H1 (cell line): ENCODE results near the gene TMEM72. TPM values are rescaled to one million over a fixed set of nuclear protein-coding genes. Genes with fewer than 3 reads are reported as not detected.

Experiments used
- CTCF ChIA-PET: fragments of 300-600 bp; sonication (Branson Sonifier 250); formaldehyde crosslinking; loops from one replicate; lab custom pipeline; 2021; ENCODE audit not compliant: partially characterized antibody; lab: Charles Lee
- POLR2A ChIA-PET: fragments of 300-600 bp; sonication (Branson Sonifier 250); formaldehyde crosslinking; loops from one replicate; lab custom pipeline; 2021; ENCODE audit warnings: inconsistent platforms; ENCODE audit not compliant: partially characterized antibody; lab: Charles Lee
- DNase-seq, 2 experiments: peaks; one replicate each; pipeline versions ENCODE4 v3.0.0 to v3.0.0-alpha.2; 2010 to 2022; ENCODE audit warnings: low spot score in 2 of 2, low read depth in 1 of 2, mixed read lengths in 1 of 2
- FAIRE-seq: peaks from 2 replicates; lab custom pipeline; 2011; peaks lifted over from hg19 to GRCh38; lab: Jason Lieb, UNC
- H2AFZ ChIP-seq: 2 replicates; pipeline ENCODE4 v1.8.1; 2012; ENCODE audit warnings: low read length, inconsistent platforms
- H2AK5ac ChIP-seq: 2 replicates; pipeline ENCODE4 v1.6.1; 2013; ENCODE audit warnings: low read depth, low read length
- H2BK120ac ChIP-seq: replicated peaks from 2 replicates; pipeline ENCODE3; 2013; ENCODE audit warnings: low read depth, low read length, inconsistent platforms
- H2BK12ac ChIP-seq: 2 replicates; pipeline ENCODE4 v1.6.1; 2013; ENCODE audit warnings: low read depth, low read length
- H2BK15ac ChIP-seq: 2 replicates; pipeline ENCODE4 v1.6.1; 2013; ENCODE audit warnings: low read length
- H2BK20ac ChIP-seq: 2 replicates; pipeline ENCODE4 v1.6.1; 2013; ENCODE audit warnings: low read length
- H2BK5ac ChIP-seq: 2 replicates; pipeline ENCODE4 v1.6.1; 2013; ENCODE audit warnings: low read depth, low read length
- H3K14ac ChIP-seq: 2 replicates; pipeline ENCODE4 v1.6.1; 2013; ENCODE audit warnings: inconsistent platforms; ENCODE audit not compliant: insufficient read length
- H3K18ac ChIP-seq: 2 replicates; pipeline ENCODE4 v1.6.1; 2013; ENCODE audit warnings: low read length; ENCODE audit errors: extremely low read depth
- H3K23ac ChIP-seq: 2 replicates; pipeline ENCODE4 v1.6.1; 2013; ENCODE audit warnings: inconsistent platforms; ENCODE audit not compliant: insufficient read length
- H3K23me2 ChIP-seq: 2 replicates; pipeline ENCODE4 v1.6.1; 2013; ENCODE audit warnings: low read depth, low read length
- H3K27ac ChIP-seq: 2 replicates; pipeline ENCODE4 v1.6.1; 2011; ENCODE audit warnings: low read depth, low read length, inconsistent platforms
- H3K27me3 ChIP-seq, 4 experiments: replicated peaks in 1 of 4; 1 replicate in 1 of 4; 2 replicates in 3 of 4; pipeline versions ENCODE4 v1.6.1 to v1.8.1; 2011 to 2013; ENCODE audit warnings: low read length in 3 of 4, mild to moderate bottlenecking in 3 of 4, inconsistent platforms in 2 of 4, mixed read lengths in 2 of 4, moderate library complexity in 1 of 4; ENCODE audit not compliant: control insufficient read depth in 3 of 4, insufficient read depth in 3 of 4; ENCODE audit errors: extremely low read depth in 1 of 4
- H3K36me3 ChIP-seq, 4 experiments: 2 replicates each; pipeline versions ENCODE4 v1.6.1 to v1.8.1; 2011 to 2013; ENCODE audit warnings: mild to moderate bottlenecking in 4 of 4, low read length in 3 of 4, moderate library complexity in 2 of 4, control low read depth in 1 of 4, inconsistent platforms in 1 of 4; ENCODE audit not compliant: insufficient read depth in 4 of 4, control insufficient read depth in 2 of 4
- H3K4ac ChIP-seq: replicated peaks from 2 replicates; pipeline ENCODE3; 2013; ENCODE audit warnings: low read length, low read depth, mixed read lengths, inconsistent platforms; ENCODE audit not compliant: insufficient read length
- H3K4me1 ChIP-seq, 4 experiments: replicated peaks in 1 of 4; 1 replicate in 1 of 4; 2 replicates in 3 of 4; pipeline versions ENCODE4 v1.6.1 to v1.8.1; 2011 to 2013; ENCODE audit warnings: low read length in 3 of 4, inconsistent platforms in 2 of 4, mixed read lengths in 1 of 4; ENCODE audit not compliant: insufficient read depth in 4 of 4, control insufficient read depth in 3 of 4
- H3K4me2 ChIP-seq, 2 experiments: 2 replicates each; pipeline versions ENCODE4 v1.6.1 to v1.8.1; 2011 to 2013; ENCODE audit warnings: low read depth in 2 of 2, low read length in 2 of 2, control low read depth in 1 of 2, inconsistent platforms in 1 of 2, mild to moderate bottlenecking in 1 of 2; ENCODE audit not compliant: insufficient read depth in 1 of 2
- H3K4me3 ChIP-seq, 4 experiments: fragments of 200-600, 300-600 bp in 1 of 4; sonication (generic), shearing (Covaris generic), sonication (Bioruptor Twin) in 1 of 4; 2 replicates each; pipeline versions ENCODE4 v1.5.1 to v1.8.1; 2011 to 2016; ENCODE audit warnings: low read length in 4 of 4, low read depth in 3 of 4, control low read depth in 2 of 4, inconsistent platforms in 2 of 4, mild to moderate bottlenecking in 2 of 4, mixed read lengths in 1 of 4, moderate library complexity in 1 of 4; ENCODE audit not compliant: insufficient read depth in 2 of 4; ENCODE audit errors: extremely low read depth in 1 of 4
- H3K56ac ChIP-seq: replicated peaks from 2 replicates; pipeline ENCODE3; 2013; ENCODE audit warnings: low read depth, mild to moderate bottlenecking, mixed read lengths, low read length, inconsistent platforms; ENCODE audit not compliant: insufficient read length
- H3K79me1 ChIP-seq: 2 replicates; pipeline ENCODE4 v1.6.1; 2013; ENCODE audit warnings: low read depth, low read length, control low read depth
- H3K79me2 ChIP-seq, 2 experiments: 2 replicates each; pipeline versions ENCODE4 v1.6.1 to v1.8.1; 2012 to 2013; ENCODE audit warnings: low read length in 2 of 2, mild to moderate bottlenecking in 2 of 2, inconsistent platforms in 1 of 2; ENCODE audit not compliant: insufficient read depth in 2 of 2, control insufficient read depth in 1 of 2
- H3K9ac ChIP-seq, 4 experiments: replicated peaks in 1 of 4; 1 replicate in 1 of 4; 2 replicates in 3 of 4; pipeline versions ENCODE4 v1.6.1 to v1.8.1; 2011 to 2013; ENCODE audit warnings: low read depth in 3 of 4, low read length in 3 of 4, control low read depth in 2 of 4, mild to moderate bottlenecking in 2 of 4, moderate library complexity in 2 of 4, inconsistent platforms in 1 of 4; ENCODE audit errors: extremely low read depth in 1 of 4
- H3K9me3 ChIP-seq, 2 experiments: 2 replicates each; pipeline versions ENCODE4 v1.6.1 to v1.8.1; 2012 to 2013; ENCODE audit warnings: mild to moderate bottlenecking in 2 of 2, moderate library complexity in 2 of 2, control low read depth in 1 of 2, inconsistent platforms in 1 of 2, low read depth in 1 of 2, low read length in 1 of 2, mixed read lengths in 1 of 2; ENCODE audit not compliant: insufficient read depth in 2 of 2
- H4K20me1 ChIP-seq, 2 experiments: replicated peaks in 1 of 2; 2 replicates each; pipeline versions ENCODE3 to v1.8.1; 2011 to 2013; ENCODE audit warnings: inconsistent platforms in 2 of 2, low read length in 2 of 2, mild to moderate bottlenecking in 1 of 2; ENCODE audit not compliant: insufficient read depth in 2 of 2, control insufficient read depth in 1 of 2
- H4K5ac ChIP-seq: 2 replicates; pipeline ENCODE4 v1.6.1; 2013; ENCODE audit warnings: low read length, low read depth, mixed read lengths, inconsistent platforms; ENCODE audit not compliant: insufficient read length
- H4K8ac ChIP-seq: 2 replicates; pipeline ENCODE4 v1.8.0; 2013; ENCODE audit warnings: mild to moderate bottlenecking, moderate library complexity, low read length, inconsistent platforms; ENCODE audit not compliant: insufficient read depth; ENCODE audit errors: extremely low read depth
- H4K91ac ChIP-seq: replicated peaks from 2 replicates; pipeline ENCODE3; 2013; ENCODE audit warnings: low read length, mixed read lengths, inconsistent platforms; ENCODE audit not compliant: insufficient read length
- CEBPB ChIP-seq: IDR thresholded peaks from 2 replicates; pipeline ENCODE4 v1.6.1; 2012; ENCODE audit warnings: low read depth, low read length
- CHD1 ChIP-seq: IDR thresholded peaks from 2 replicates; pipeline ENCODE4 v1.6.1; 2012; ENCODE audit warnings: low read depth, low read length, improper control_type of control experiment
- CHD2 ChIP-seq: IDR thresholded peaks from 2 replicates; pipeline ENCODE4 v1.6.1; 2012; ENCODE audit warnings: low read length, improper control_type of control experiment
- HDAC6 ChIP-seq: IDR thresholded peaks from one replicate; pipeline ENCODE4 v1.7.1; 2012; ENCODE audit warnings: low read depth, mild to moderate bottlenecking, inconsistent platforms, low read length, moderate library complexity
- JUND ChIP-seq: IDR thresholded peaks from 2 replicates; pipeline ENCODE4 v1.6.1; 2011; ENCODE audit warnings: mild to moderate bottlenecking, improper control_type of control experiment, low read length
- MAFK ChIP-seq: IDR thresholded peaks from 2 replicates; pipeline ENCODE4 v1.6.1; 2012; ENCODE audit warnings: low read depth, mild to moderate bottlenecking, improper control_type of control experiment, low read length
- NRF1 ChIP-seq: IDR thresholded peaks from 2 replicates; pipeline ENCODE4 v1.6.1; 2011; ENCODE audit warnings: mild to moderate bottlenecking, low read depth, low read length, improper control_type of control experiment
- POLR2AphosphoS5 ChIP-seq: IDR thresholded peaks from 2 replicates; pipeline ENCODE4 v1.6.1; 2011; ENCODE audit warnings: low read depth, low read length
- RBBP5 ChIP-seq: IDR thresholded peaks from 2 replicates; pipeline ENCODE4 v1.7.1; 2012; ENCODE audit warnings: low read depth, mild to moderate bottlenecking, inconsistent platforms, low read length, moderate library complexity, borderline replicate concordance
- SAP30 ChIP-seq: fragments of 300-600 bp; sonication (generic); IDR thresholded peaks from 2 replicates; pipeline ENCODE4 v1.7.1; 2012; ENCODE audit warnings: low read length, moderate library complexity, mild to moderate bottlenecking, inconsistent platforms; ENCODE audit not compliant: insufficient read depth, insufficient replicate concordance
- SIX5 ChIP-seq: IDR thresholded peaks from 2 replicates; pipeline ENCODE4 v1.6.1; 2011; ENCODE audit warnings: mild to moderate bottlenecking, low read depth, low read length
- SP2 ChIP-seq: IDR thresholded peaks from 2 replicates; pipeline ENCODE4 v1.6.1; 2012; ENCODE audit warnings: mild to moderate bottlenecking, low read length, inconsistent platforms
- SRF ChIP-seq: IDR thresholded peaks from 2 replicates; pipeline ENCODE4 v1.6.1; 2011; ENCODE audit warnings: mild to moderate bottlenecking, low read depth, low read length, moderate library complexity
- TAF7 ChIP-seq: optimal IDR thresholded peaks from 2 replicates; pipeline ENCODE3; 2011; ENCODE audit warnings: low read depth, mild to moderate bottlenecking, inconsistent platforms, low read length, moderate library complexity, borderline replicate concordance
- YY1 ChIP-seq: IDR thresholded peaks from 2 replicates; pipeline ENCODE4 v1.6.1; 2011; ENCODE audit warnings: low read depth, mild to moderate bottlenecking, low read length
- WGBS, 2 experiments: shearing (Covaris generic) in 1 of 2; methylation state at CpG; one replicate each; pipeline versions ENCODE4 v1.1.6 to v1.1.7; 2013 to 2015; ENCODE audit warnings: low lambda C conversion rate in 2 of 2, mixed read lengths in 2 of 2, inconsistent platforms in 1 of 2, low coverage in 1 of 2, missing lambda C conversion rate in 1 of 2; ENCODE audit not compliant: insufficient replicate concordance in 2 of 2, insufficient coverage in 1 of 2, insufficient read length in 1 of 2; ENCODE audit errors: extremely low coverage in 1 of 2, missing lambda C conversion rate in 1 of 2; 5-methylcytosine and 5-hydroxymethylcytosine counted together
- polyA plus RNA-seq, 7 experiments: library from polyadenylated mRNA; depleted of rRNA in 3 of 7; stranded (reverse) in 5 of 7; unstranded in 2 of 7; fragments of >200 nt in 5 of 7; fragments of 200-250 nt in 2 of 7; gene quantifications; 1 replicate in 5 of 7; 2 replicates in 1 of 7; 4 replicates in 1 of 7; pipeline versions ENCODE4 v1.2.1 to v1.2.3, GENCODE V29; 2011 to 2013; ENCODE audit warnings: missing spikeins in 2 of 7, mixed read lengths in 2 of 7
- total RNA-seq: library from RNA; stranded (reverse); fragmentation: NEBNext Ultra II Directional; extraction: Animal tissue kit (Norgen Biotek cat#: 25700); gene quantifications from 2 replicates; pipeline ENCODE4 v1.2.1, GENCODE V29; 2021
- TF ChIP-seq, protein P1 (sequence below): IDR thresholded peaks from 2 replicates; pipeline ENCODE4 v1.6.1; 2012; ENCODE audit warnings: inconsistent platforms

The TMEM72 gene
- total and polyA plus RNA-seq, 2 of the 8 experiments (the other 6 are each of a cell fraction or from before 2014, with no cell fraction given), result not detected

GRCh38 chr10:44917848-44918247 is 6.7 kb downstream of the TMEM72 start:
- Histone ChIP-seq H3K79me1 (no peaks in the 10 kb centered on the region), H4K5ac (no peak overlapping the region), H3K18ac (no peak overlapping the region), H2AFZ (no peak overlapping the region), H3K79me2 (no peaks in the 10 kb centered on the region), H3K23ac (no peak overlapping the region), H2AK5ac (no peak overlapping the region), H2BK5ac (no peak overlapping the region), H3K36me3 (no peaks in the 10 kb centered on the region; a peak in 1 of 8 replicates), H3K4ac (no peak overlapping the region), H4K8ac (no peak overlapping the region), H3K4me1 (no peaks in the 10 kb centered on the region; a peak in 1 of 7 replicates), H2BK15ac (no peak overlapping the region), H3K23me2 (no peaks in the 10 kb centered on the region), H3K27me3 (no peaks in the 10 kb centered on the region), H3K4me3 (no peak overlapping the region), H2BK20ac (no peak overlapping the region), H3K14ac (no peak overlapping the region), H3K4me2 (no peak overlapping the region), H3K27ac (no peak overlapping the region), H3K9ac (no peak overlapping the region), H2BK120ac (no peak overlapping the region), H4K91ac (no peak overlapping the region), H3K9me3 (peaks cover 0 to 5% of the 10 kb centered on the region in 2 experiments; a peak in 2 of 4 replicates), H4K20me1 (no peaks in the 10 kb centered on the region), H2BK12ac (no peak overlapping the region), H3K56ac (no peak overlapping the region)
- FAIRE-seq (no peak), DNase-seq (no peak)
- POLR2A ChIA-PET, result no interaction called here
- 92% methylated on average over 3 of the region's 3 CpGs; no CpG with 5 or more reads in 1 of the 2 experiments for WGBS, 2 experiments
- TF ChIP-seq HDAC6 (no peak), SP2 (no peak), JUND (no peak), YY1 (no peak), CHD1 (no peak), SRF (no peak), CEBPB (no peak), NRF1 (no peak), CHD2 (no peak), MAFK (no peak), RBBP5 (no peak), SAP30 (no peak), POLR2AphosphoS5 (no peak), SIX5 (no peak), TAF7 (no peak)
- TF ChIP-seq, protein P1, sequence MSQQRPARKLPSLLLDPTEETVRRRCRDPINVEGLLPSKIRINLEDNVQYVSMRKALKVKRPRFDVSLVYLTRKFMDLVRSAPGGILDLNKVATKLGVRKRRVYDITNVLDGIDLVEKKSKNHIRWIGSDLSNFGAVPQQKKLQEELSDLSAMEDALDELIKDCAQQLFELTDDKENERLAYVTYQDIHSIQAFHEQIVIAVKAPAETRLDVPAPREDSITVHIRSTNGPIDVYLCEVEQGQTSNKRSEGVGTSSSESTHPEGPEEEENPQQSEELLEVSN, result no peak
- CTCF ChIA-PET, result interaction anchor here (1.0 kb wide), 1 partner anchor 14 kb away, joined by 3 read pairs; no protein-coding TSS in a partner anchor
